ENCODE results near the gene C11orf58.

C11orf58 gene

GRCh38 chr11:16793009-16793408 is 54.6 kb downstream of the C11orf58 start:
- DNase-seq (ENCODE audit: low read depth): no peak
- H3K4me3 ChIP-seq (ENCODE audit: control insufficient read depth, low read depth, low read length): no peak overlapping the region
- no peak for TF ChIP-seq CTCF (conservative IDR thresholded peaks at IDR 0.05; ENCODE audit: control insufficient read depth, insufficient read depth, low read depth, low read length)

DNA sequence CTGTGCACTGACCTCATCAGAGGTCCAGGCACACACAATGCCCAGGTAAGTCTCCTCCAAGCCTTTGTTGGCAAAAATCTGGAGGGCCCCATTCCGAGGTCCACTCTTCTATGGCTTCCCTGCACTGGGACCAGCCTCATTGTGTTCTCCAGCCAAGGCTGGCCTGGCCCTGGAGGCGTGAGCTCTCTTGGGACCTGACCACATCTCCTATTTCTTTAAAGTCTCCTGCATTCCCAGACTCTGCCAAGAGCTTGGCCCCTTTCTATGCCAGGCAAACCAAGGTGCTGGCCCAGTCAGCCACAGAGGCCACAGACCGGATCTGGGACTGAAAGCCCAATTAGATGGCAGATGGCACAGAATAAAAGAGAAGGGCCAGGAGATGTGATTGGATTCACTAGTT is 55.1 kb downstream of the C11orf58 start:
- H3K4me3 ChIP-seq (ENCODE audit: control insufficient read depth, low read depth, low read length): no peak overlapping the region
- no peak for TF ChIP-seq CTCF (conservative IDR thresholded peaks at IDR 0.05; ENCODE audit: control insufficient read depth, insufficient read depth, low read depth, low read length)
- no peak for DNase-seq (ENCODE audit: low read depth)

DNA sequence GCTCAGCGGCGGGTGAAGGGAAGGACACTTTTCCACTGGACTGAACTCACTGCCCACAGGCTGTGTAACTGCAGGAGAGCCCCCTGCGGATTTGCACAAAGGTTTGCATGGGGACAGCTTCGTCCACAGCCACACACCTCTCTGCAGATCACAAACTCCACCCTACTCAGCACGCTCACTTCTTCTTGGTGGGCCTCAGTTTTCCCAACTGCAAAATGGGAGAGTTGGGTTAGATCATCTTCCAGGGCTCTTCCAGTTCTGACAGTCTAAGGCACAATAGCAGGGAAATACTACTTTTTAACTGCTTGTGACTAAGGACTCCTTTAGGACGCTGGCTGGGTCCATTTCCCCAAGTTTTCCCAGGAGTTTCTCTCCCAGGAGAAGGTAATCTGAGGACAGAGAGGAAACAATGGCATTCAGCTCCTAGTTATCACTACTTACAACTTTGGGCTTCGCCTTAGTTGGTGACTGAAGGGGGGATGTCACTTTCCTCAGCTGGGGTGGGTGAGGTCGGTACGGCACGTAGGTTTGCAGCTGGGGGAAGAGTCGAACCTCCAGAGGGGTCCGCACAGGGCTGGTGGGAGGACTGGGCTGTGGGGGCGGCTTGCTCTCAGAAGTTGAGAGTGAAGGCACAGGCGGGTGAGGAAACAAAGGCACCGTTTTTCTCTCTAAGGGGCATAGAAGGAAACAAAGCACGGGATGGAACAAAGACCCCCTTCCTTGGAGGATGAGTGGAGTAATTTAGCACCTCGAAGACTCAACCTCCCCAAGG is 55.8 kb downstream of the C11orf58 start:
- DNase-seq (ENCODE audit: low read depth): no peak

GRCh38 chr11:16795146-16795545 is 56.7 kb downstream of the C11orf58 start:
- no peak for TF ChIP-seq CTCF (conservative IDR thresholded peaks at IDR 0.05; ENCODE audit: control insufficient read depth, insufficient read depth, low read depth, low read length)
- DNase-seq (ENCODE audit: low read depth): no peak
- no peak overlapping the region for H3K4me3 ChIP-seq (ENCODE audit: control insufficient read depth, low read depth, low read length)

More for the DNA sequence above, 55.8 kb downstream of the C11orf58 start:
- TF ChIP-seq CTCF (conservative IDR thresholded peaks at IDR 0.05; ENCODE audit: control insufficient read depth, insufficient read depth, low read depth, low read length): no peak
- no peak overlapping the region for H3K4me3 ChIP-seq (ENCODE audit: control insufficient read depth, low read depth, low read length)

DNA sequence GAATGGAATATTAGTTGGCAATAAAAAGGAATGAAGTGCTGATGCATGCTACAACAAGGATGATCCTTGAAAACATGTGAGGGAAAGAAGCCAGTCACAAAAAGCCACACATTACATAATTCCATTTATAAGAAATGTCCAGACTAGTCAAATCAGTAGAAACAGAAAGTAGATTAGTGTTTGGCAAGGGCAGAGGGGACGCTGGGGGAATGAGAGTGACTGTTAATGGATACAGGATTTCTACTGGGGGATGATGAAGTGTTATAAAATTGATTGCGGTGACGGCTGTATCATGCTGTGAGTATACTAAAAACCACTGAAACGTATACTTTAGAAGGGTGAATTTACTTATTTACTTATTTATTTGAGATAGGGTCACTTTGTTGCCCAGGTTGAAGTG is 57.9 kb downstream of the C11orf58 start:
- H3K4me3 ChIP-seq (ENCODE audit: control insufficient read depth, low read depth, low read length): no peak overlapping the region
- no peak for DNase-seq (ENCODE audit: low read depth)
- TF ChIP-seq CTCF (conservative IDR thresholded peaks at IDR 0.05; ENCODE audit: control insufficient read depth, insufficient read depth, low read depth, low read length): no peak

- no peak for TF ChIP-seq CTCF (conservative IDR thresholded peaks at IDR 0.05; ENCODE audit: control insufficient read depth, insufficient read depth, low read depth, low read length)
- DNase-seq (ENCODE audit: low read depth): no peak
- H3K4me3 ChIP-seq (ENCODE audit: control insufficient read depth, low read depth, low read length): no peak overlapping the region
Observed at GRCh38 chr11:16797776-16798175, 59.3 kb downstream of the C11orf58 start.
